OCI-LY3 (cell line): ENCODE measurements around the gene PMAIP1.

Source experiments
- H2AFZ ChIP-seq: fragments of 200-600, 300-600 bp; shearing (Covaris generic); 2 replicates; pipeline ENCODE4 v1.6.0; 2014; ENCODE audit warnings: antibody characterized with exemption, low read depth, low read length
- H3K27ac ChIP-seq: fragments of 200-600, 300-600 bp; sonication (generic); 2 replicates; pipeline ENCODE4 v1.5.1; 2014; ENCODE audit warnings: mild to moderate bottlenecking, low read length, moderate library complexity, mixed read lengths
- H3K27me3 ChIP-seq: fragments of 200-600, 300-600 bp; sonication (generic); 2 replicates; pipeline ENCODE4 v1.6.1; 2014; ENCODE audit warnings: low read depth, low read length, mixed read lengths
- H3K36me3 ChIP-seq: fragments of 200-600, 300-600 bp; sonication (generic); replicated peaks from 2 replicates; pipeline ENCODE3; 2014; ENCODE audit warnings: low read depth, low read length, mixed read lengths
- H3K4me1 ChIP-seq: fragments of 300-600, 200-600 bp; sonication (generic); 2 replicates; pipeline ENCODE4 v1.6.1; 2014; ENCODE audit warnings: low read length, mixed read lengths
- H3K4me2 ChIP-seq: fragments of 200-600, 300-600 bp; sonication (generic); 2 replicates; pipeline ENCODE4 v1.6.1; 2014; ENCODE audit warnings: low read length, mixed read lengths
- H3K4me3 ChIP-seq: fragments of 300-600, 200-600 bp; sonication (generic); 2 replicates; pipeline ENCODE4 v1.5.1; 2014; ENCODE audit warnings: antibody characterized with exemption, mild to moderate bottlenecking, low read length, moderate library complexity
- H3K79me2 ChIP-seq: fragments of 300-600, 200-600 bp; shearing (Covaris generic); 2 replicates; pipeline ENCODE4 v1.6.1; 2014; ENCODE audit warnings: mild to moderate bottlenecking, low read length, mixed read lengths
- H3K9ac ChIP-seq: fragments of 300-600, 200-600 bp; shearing (Covaris generic); 2 replicates; pipeline ENCODE4 v1.6.0; 2014; ENCODE audit warnings: mild to moderate bottlenecking, low read length, moderate library complexity
- H3K9me3 ChIP-seq: fragments of 200-600, 300-600 bp; shearing (Covaris generic); 2 replicates; pipeline ENCODE4 v1.6.1; 2014; ENCODE audit warnings: low read length, mixed read lengths; ENCODE audit not compliant: insufficient read depth
- H4K20me1 ChIP-seq: fragments of 200-600, 300-600 bp; sonication (generic); 2 replicates; pipeline ENCODE4 v1.6.1; 2016; ENCODE audit warnings: low read length, mixed read lengths; ENCODE audit not compliant: insufficient read depth
- EZH2phosphoT487 ChIP-seq: fragments of 200-600 bp; shearing (Covaris generic); IDR thresholded peaks from 2 replicates; pipeline ENCODE4 v1.6.1; 2018; ENCODE audit warnings: antibody characterized with exemption, mixed run types, low read depth
- TF ChIP-seq, protein P1 (sequence below): fragments of 200-600, 300-600 bp; sonication (generic); IDR thresholded peaks from 2 replicates; pipeline ENCODE4 v1.5.1; 2014; ENCODE audit warnings: antibody characterized with exemption, low read length, low read depth

Gene PMAIP1

DNA sequence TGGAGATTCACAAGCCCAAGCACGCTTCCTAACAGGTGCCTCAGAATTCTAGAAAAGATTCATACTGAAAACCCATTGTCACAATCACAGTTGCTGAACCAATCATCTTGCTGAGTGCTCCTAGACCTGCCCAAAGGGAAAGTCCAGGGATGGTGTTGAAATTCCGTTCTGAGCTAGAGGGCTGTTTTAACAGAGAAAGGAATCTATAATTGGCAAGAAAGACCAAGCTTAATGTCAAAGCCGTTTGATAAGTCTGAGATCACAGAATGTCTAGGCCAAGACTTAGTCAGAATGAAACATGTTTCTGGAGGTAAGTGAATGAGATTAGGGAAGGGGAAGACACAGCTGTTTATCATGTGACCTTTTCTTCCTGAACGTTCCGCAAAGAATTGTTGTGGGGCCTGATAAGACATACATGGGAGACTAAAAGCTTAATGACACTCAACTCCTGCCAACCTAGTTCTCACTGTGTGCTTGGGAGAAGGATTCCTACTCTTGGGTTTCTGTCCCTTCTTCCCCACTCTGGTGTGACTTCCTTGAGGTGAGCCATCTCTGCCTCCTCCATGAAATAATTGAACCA, 27.5 kb downstream of the PMAIP1 start:
- Histone ChIP-seq H3K4me3 (peak overlapping the region; percentile 32), H3K4me1 (peaks cover 63% of the 10 kb centered on the region), H3K79me2 (no peaks in the 10 kb centered on the region), H2AFZ (peak overlapping the region; percentile 14; the same call in 1 of the 2 replicates), H3K4me2 (peak overlapping the region; percentile 61), H3K27ac (peak overlapping the region; percentile 88), H3K9me3 (no peaks in the 10 kb centered on the region), H4K20me1 (no peaks in the 10 kb centered on the region), H3K36me3 (no peaks in the 10 kb centered on the region), H3K9ac (peak overlapping the region; percentile 50), H3K27me3 (no peaks in the 10 kb centered on the region)
- TF ChIP-seq, protein P1, sequence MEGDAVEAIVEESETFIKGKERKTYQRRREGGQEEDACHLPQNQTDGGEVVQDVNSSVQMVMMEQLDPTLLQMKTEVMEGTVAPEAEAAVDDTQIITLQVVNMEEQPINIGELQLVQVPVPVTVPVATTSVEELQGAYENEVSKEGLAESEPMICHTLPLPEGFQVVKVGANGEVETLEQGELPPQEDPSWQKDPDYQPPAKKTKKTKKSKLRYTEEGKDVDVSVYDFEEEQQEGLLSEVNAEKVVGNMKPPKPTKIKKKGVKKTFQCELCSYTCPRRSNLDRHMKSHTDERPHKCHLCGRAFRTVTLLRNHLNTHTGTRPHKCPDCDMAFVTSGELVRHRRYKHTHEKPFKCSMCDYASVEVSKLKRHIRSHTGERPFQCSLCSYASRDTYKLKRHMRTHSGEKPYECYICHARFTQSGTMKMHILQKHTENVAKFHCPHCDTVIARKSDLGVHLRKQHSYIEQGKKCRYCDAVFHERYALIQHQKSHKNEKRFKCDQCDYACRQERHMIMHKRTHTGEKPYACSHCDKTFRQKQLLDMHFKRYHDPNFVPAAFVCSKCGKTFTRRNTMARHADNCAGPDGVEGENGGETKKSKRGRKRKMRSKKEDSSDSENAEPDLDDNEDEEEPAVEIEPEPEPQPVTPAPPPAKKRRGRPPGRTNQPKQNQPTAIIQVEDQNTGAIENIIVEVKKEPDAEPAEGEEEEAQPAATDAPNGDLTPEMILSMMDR, result no peak
- no peak for TF ChIP-seq EZH2phosphoT487

GRCh38 chr18:59928201-59928600, 28.4 kb downstream of the PMAIP1 start:
- peak overlapping the region; percentile 88 for H3K27ac ChIP-seq
- H3K79me2 ChIP-seq, result no peaks in the 10 kb centered on the region
- no peaks in the 10 kb centered on the region for H3K36me3 ChIP-seq
- peak overlapping the region; percentile 61 for H3K4me2 ChIP-seq
- no peak overlapping the region; the same call in 1 of the 2 replicates for H3K4me3 ChIP-seq
- H3K27me3 ChIP-seq, result no peaks in the 10 kb centered on the region
- no peak overlapping the region for H2AFZ ChIP-seq
- no peaks in the 10 kb centered on the region for H3K9me3 ChIP-seq
- peak overlapping the region; percentile 50; the same call in 1 of the 2 replicates for H3K9ac ChIP-seq
- no peak for TF ChIP-seq EZH2phosphoT487
- TF ChIP-seq, protein P1, result no peak
- no peaks in the 10 kb centered on the region for H4K20me1 ChIP-seq
- peaks cover 55% of the 10 kb centered on the region for H3K4me1 ChIP-seq

GRCh38 chr18:59929621-59930295, 30.0 kb downstream of the PMAIP1 start:
- Histone ChIP-seq H3K4me1 (peaks cover 40% of the 10 kb centered on the region), H3K27me3 (no peaks in the 10 kb centered on the region), H4K20me1 (no peaks in the 10 kb centered on the region), H3K9ac (no peak overlapping the region), H2AFZ (no peak overlapping the region), H3K4me2 (no peak overlapping the region), H3K27ac (no peak overlapping the region), H3K4me3 (no peak overlapping the region), H3K79me2 (no peaks in the 10 kb centered on the region), H3K36me3 (no peaks in the 10 kb centered on the region), H3K9me3 (no peaks in the 10 kb centered on the region)
- TF ChIP-seq, protein P1, result no peak
- no peak for TF ChIP-seq EZH2phosphoT487

- H3K27me3 ChIP-seq, result no peaks in the 10 kb centered on the region
- no peaks in the 10 kb centered on the region for H3K36me3 ChIP-seq
- H3K9me3 ChIP-seq, result no peaks in the 10 kb centered on the region
- TF ChIP-seq, protein P1, result no peak
- no peak for TF ChIP-seq EZH2phosphoT487
- H3K27ac ChIP-seq, result no peak overlapping the region
- no peak overlapping the region for H3K4me2 ChIP-seq
- H3K4me3 ChIP-seq, result no peak overlapping the region
- no peak overlapping the region for H3K9ac ChIP-seq
- H3K79me2 ChIP-seq, result no peaks in the 10 kb centered on the region
- H4K20me1 ChIP-seq, result no peaks in the 10 kb centered on the region
- H2AFZ ChIP-seq, result no peak overlapping the region
- peaks cover 17% of the 10 kb centered on the region for H3K4me1 ChIP-seq
Observed at GRCh38 chr18:59932401-59932800, 32.6 kb downstream of the PMAIP1 start.
